Daoy (cell line): ENCODE measurements around the gene TOR1AIP1. TPM values are rescaled to one million over a fixed set of nuclear protein-coding genes. Genes with fewer than 3 reads are reported as not detected.
"Not testable (repeated sequence)": the region's sequence is repeated elsewhere in the genome, so short reads cannot be mapped to it uniquely, and the experiment has no call there.

Experiments
- DNase-seq: peaks from one replicate; pipeline ENCODE4 v3.0.0-alpha.2; 2015; ENCODE audit warnings: low read depth
- total RNA-seq: library from RNA; depleted of rRNA; stranded (reverse); fragments of >200 nt; shearing (Covaris generic); gene quantifications from 2 replicates; pipeline ENCODE4 v1.2.3, GENCODE V29; 2014

Gene TOR1AIP1
- total RNA-seq, 1 experiment from 2014 or later = 45.3 TPM

DNA sequence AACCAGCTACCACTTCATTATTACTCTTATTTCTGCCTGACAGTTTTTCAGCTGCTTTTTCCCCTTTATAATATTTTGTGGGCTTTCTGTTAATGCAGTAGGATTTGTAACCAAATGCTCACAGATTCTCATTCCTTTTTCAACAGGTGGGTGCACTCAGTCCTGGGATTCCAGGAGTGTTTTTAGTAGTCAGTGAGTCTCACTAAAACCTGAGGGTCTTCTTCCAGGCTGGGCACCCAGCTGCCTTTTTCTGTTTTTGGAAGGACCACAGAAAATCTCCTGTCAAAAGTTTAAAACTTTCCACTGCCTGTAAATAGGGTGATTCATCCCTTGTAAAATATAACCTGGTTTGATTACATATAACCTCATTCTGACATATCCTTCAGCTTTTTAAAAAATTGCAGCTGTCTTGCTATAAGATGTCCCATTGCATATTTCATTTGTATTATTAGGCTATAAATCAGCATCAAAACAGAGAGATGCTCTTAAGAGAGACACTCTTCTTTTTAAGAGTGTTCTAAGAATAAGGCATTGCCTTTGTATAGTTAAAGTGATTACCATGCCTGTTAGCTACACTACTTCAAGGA lies 55.7 kb downstream of the TOR1AIP1 start:
- no peak for DNase-seq

DNA sequence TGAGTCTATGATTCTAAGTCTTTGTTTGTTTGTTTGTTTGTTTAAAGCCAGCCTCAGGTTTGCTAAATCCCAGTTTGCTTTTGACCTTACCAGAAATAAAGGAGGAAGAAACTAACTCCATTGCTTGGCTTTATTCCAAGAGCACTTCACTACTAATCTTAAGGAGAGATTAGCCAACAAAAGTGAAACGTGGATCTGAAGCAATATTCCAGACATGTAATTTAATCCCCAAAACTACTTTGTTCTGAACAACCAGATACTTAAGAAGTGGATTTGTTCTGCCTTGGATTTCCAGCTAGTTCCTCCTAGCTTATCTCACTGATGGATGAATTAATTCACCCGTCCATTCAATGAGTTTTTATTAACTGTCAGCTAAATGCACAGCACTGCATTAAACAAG lies 56.7 kb downstream of the TOR1AIP1 start:
- DNase-seq = no peak

DNA sequence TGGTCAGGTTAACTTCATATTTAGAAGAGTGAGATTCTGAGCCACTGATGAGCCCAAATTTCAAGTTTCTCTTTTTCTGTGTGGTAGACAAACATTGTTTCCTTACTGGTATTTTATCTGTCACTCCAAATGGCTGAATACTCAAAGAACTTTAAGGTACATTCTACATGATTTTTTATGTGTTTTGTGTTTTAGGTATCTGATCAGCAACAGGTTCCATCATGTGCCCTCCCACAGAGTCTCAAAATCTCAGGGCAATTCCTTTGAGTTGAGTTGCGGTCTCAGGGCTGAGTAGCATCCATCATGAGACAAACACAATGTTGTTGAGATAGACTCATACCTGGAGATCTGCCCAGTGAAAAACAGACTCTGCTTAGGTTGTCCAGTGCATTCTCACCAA lies 57.9 kb downstream of the TOR1AIP1 start:
- DNase-seq = no peak

DNA sequence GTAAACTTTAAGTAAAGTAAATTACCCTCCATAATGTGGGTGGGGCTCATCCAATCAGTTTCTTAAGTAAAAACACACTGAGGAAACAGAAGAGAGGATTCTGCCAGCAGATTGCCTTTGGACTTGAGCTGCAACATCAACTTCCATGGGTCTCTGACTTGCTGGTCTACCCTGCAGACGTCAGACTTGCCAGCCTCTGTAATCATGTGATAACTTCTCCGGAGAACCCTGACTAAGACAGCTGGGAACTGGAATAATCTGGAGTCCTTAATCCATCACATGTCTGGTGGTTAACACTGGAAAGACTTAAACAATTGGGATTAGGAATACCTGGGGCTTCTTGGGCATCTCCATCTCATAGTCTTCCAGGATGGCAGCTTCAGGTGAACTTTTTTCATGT lies 59.4 kb downstream of the TOR1AIP1 start:
- no peak for DNase-seq

DNA sequence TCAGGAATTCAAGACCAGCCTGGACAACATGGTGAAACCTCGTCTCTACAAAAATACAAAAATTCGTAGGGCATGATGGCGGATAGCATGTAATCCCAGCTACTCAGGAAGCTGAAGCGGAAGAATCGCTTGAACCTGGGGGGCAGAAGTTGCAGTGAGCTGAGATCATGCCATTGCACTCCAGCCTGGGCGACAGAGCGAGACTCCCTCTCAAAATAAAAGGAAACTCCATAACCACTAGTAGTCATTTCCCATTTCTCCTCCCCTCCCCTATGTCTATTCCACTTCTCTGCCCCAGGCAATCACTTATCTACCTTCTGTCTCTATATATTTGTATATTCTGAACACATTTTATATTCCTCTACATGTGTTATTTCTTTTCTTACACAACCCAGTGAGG lies 68.6 kb downstream of the TOR1AIP1 start:
- DNase-seq = no peak

DNA sequence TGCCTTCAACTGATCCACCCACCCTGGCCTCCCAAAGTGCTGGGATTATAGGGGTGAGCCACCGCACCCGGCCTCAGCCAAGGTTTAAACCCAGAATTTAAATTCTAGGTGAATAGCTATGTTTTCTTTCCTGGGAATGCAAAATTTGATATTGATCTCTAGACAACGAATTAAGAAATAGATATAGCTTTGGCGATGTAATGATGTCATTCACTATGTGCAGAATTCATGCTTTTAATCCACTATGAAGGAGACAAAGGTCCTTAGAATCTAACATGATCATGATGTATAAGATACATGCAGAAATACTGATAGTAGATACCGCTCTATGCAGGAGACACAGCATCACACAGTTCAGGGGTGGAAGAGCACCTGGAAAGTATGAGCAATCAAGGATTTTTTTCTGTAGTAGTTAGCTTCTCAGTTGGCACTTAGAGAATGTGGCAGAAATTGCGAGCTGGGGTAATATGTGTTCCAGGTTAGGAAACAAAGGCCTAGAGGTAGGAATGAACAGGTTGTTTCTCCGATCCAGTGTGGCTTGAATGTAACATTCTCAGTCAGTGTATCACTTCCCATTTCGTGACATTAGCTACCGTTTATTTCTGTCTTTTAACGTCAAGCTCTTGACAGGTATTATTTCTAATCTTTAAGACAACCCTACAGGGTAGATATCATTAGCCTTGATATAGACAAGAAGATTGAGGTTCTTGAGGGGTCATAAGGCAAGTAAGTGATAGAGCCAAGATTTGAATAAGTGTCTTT lies 69.5 kb downstream of the TOR1AIP1 start:
- no peak for DNase-seq

DNA sequence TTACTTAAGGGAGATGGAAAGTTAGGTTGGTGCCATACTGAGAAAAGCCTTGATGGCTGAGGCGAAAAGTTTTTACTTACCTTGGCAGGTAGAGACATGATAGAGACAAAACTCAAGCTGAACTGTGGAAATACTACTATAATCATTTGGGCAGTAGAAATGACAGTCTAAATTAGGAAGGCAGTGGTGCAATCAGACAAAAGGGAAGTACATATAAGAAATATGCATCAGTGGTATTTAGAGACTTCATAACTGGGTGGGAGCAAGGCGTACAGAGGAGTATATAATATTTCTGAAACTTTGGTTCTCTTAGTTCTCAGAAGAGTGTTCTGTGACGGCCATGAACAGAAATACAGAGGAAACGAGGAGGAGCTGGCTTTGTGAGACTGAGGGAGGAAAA lies 70.1 kb downstream of the TOR1AIP1 start:
- no peak for DNase-seq

DNA sequence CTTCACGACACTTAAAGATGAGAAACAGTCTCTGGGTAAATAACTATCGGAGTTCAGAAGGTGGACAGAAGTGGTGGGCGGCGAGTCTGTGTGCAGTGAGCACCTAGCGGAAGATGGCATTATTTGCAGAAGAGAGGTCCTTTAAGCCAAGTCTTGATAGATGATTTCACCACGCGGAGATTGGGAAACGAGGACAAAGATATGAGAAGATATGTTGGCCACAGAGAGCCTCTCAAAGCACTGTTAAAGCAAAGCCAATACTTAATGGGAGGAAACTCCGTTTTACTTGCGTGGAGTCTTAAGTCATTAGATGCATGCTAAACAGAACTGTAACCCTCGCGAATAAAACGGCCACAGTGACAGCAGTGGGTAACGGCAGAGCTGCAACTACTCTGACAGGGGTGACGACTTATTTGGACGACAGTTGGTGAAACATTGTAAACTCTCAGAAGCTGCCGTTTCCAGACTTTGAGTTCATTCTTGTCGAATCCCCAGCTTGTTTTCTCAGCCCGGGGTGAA lies 71.9 kb downstream of the TOR1AIP1 start:
- peak; percentile 38 for DNase-seq

DNA sequence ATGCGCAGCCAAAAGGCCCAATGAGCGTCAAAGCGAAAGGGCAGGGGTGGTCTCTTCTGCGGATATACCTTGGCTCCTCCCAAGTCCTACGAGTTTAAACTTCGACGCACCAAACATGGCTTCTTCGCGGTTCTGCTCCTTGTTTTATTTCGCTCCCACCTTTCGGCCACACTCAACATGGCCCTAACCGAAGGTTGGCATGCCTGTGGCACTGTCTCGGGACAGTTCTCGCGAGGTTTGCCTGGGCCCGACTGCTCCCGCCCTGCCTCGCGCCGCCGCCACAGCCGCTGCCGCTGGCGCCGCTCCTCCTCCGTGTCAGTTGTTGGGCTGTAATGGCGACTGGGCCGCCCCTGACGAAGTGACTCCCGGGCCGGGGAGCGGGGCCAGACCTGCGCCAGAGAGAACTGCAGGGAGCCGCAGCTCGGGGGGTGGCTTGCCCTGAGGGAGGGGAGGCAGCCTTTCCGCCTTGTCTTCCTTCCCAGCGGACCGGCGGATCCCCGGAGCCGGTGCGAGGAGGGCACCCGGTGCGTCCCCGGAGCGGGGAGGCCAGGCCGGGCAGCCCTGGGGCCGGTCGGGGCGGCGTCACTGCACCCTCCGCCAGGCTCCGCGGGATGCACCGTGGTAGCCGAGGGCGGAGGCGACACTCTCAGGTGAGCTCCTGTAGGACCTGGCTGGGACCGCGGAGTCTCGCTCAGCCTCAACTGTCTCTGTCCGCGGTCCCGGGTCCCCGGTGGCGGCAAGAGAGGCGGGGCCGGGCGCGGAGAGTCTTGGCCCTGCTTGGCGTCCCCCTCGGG lies 72.6 kb downstream of the TOR1AIP1 start, which contains the start of gene CEP350:
Gene CEP350 (plus strand): TSS at position 318 of the 794 bp plus-strand sequence. CDS start 31,372 bp downstream, outside the sequence.
- peak; percentile 100 for DNase-seq

DNA sequence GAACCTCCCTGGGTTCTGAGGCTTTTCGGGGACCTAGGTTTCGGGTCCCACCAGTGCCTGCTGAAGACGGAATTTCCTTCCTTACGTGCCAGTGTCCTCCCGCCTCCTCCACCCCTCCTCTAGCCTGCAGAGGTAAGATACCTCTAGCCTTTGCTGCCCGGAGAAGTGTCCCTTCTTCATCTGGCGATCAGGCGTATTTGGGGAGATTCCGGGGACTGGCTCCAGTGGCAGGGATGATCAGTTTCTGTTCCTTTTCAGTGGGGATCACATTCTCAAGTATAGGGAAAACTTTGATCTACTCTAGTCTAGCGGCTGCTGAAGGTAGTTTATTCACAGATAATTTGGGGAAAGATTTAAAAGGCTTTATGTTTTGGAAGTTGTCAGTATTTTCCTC lies 73.2 kb downstream of the TOR1AIP1 start:
- DNase-seq = peak; percentile 47

DNA sequence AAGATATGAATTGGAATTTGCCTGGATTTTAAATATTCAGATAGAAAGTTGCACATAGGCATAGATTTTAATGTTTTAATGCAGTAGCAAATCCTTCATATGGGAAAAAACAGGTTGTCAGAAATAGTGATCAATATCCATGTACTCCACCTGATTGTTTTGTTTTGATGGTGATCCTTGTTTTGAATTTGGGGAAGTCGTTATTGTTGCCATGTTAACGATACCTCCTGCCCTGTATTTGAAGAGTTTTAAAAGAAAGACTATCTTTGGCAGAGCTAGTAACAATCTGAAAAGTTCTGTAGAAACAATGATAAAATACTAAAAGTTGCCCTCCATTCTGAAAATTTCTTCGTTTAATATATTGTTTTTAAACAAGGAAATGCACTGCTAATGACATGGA lies 73.6 kb downstream of the TOR1AIP1 start:
- DNase-seq = no peak

DNA sequence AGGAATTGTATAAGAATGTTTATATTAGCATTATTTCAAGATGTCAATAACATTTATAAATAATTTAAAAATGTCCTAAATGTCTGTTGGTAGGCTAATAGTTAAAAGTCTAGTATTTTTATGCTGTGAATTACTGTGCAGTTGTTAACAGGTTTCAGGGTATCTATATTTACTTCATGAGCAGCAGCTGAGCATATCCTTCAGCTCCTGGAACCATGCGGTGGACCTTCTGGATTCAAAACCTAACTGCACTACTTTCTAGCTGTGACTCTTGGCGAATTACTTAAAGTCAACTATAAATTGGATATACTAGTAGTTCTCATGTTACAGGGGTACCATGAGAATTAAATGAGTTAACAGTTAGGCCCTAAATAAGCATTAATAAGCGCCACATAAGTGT lies 76.3 kb downstream of the TOR1AIP1 start:
- no peak for DNase-seq

DNA sequence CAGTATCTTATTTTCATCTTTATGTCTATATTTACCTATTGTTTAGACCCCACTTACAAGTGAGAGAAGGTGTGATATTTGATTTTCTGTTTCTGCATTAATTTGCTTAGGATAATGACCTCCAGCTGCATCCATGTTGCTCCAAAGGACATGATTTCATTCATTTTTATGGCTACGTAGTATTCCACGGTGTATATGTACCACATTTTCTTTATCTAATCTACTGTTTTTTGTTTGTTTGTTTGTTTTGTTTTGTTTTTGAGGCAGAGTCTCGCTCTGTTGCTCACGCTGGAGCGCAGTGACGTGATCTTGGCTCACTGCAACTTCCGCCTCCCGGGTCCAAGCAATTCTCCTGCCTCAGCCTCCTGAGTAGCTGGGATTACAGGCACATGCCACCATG lies 80.1 kb downstream of the TOR1AIP1 start:
- not testable (repeated sequence) for DNase-seq

DNA sequence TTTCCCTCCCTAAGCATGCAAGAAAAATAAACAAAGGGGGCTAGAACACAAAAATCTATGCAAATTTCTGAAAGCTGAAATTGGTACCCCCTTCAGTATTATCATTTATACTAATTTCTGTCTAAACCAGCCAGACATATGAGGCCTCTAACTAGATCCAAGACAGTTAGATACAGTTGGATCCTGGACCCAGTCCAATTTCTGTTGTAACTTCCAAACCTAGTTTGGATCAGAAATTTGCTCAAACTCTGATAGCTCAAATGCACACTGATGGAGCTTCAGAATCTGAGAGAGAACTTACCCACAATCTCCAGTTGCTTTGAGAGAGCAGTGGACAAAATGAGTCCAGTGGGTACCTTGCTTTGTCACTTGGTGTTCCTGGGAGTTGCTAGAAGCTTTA lies 84.5 kb downstream of the TOR1AIP1 start:
- no peak for DNase-seq

DNA sequence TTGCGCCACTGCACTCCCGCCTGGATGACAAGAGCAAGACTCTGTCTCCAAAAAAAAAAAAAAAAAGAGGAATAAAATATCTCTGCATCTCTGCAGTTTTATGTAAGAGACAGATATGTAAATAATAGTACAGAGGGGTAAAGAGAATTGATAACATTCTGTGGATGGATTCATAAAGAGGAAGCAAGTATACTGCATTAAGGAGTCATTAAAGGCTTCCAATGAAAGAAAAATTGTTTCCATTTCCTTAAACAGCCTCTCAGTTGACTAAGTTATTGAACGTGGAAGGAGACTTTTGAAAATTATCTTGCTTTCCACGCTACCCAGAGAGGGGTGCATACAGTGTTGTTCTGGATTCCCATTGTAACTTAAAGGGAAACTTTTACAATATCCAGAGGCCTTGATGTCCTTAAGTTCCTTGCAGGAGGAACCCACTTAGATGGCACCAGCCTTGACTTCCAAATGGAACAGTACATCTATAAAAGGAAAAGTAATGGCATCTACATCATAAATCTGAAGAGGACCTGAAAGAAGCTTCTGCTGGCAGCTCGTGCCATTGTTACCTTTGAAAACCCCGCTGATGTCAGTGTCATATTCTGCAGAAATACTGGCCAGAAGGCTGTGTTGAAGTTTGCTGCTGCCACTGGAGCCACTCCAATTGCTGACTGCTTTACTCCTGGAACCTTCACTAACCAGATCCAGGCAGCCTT lies 86.4 kb downstream of the TOR1AIP1 start:
- DNase-seq = no peak

DNA sequence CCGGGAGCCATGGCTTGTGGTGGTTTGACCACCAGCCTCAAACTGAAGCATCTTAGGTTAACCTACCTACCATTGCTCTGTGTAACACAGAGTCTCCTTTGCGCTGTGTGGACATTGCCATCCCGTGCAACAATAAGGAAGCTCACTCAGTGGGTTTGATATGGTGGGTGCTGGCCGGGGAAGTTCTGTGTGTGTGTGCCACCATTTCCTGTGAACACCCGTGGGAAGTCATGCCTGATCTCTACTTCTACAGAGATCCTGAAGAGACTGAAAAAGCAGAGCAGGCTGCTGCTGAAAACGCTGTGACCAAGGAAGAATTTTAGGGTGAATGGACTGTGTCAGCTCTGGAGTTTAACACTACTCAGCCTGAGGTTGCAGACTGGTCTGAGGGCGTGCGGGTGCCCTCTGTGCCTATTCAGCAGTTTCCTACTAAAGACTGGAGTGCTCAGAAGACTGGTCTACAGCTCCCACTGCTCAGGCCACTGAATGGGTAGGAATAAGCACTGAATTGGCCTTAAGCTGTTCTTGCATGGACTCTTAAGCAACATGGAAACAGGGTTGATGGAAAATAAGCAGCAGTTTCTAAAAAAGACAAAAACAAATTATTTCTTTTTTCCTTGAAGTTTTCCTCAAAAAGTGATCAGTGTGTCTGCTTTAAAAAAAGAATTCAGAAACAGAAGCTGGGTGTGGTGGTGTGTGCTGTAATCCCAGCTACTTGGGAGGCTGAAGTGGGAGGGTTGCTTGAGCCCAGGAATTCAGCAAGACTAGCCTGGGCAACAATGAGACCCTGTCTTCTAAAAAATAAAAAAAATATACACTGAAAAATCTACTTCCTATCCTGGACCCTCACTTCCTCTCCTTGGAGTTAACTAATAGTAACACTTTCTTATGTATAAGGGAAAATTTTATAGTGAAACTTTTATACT lies 87.2 kb downstream of the TOR1AIP1 start:
- DNase-seq = no peak
